K562 (cell line): ENCODE measurements around the gene CCL11. TPM values are rescaled to one million over a fixed set of nuclear protein-coding genes. Genes with fewer than 3 reads are reported as not detected.

ENCODE experiments used
- ATAC-seq: fragments of 200-7000 bp; cut with Tn5 transposase; 3 replicates; pipeline ENCODE4 v1.9.1; 2020; ENCODE audit warnings: moderate library complexity
- BruUV-seq: library from RNA; stranded (reverse); fragments of 400-500 nt; replicated peaks from 2 replicates; lab custom pipeline; 2021; lab: Mats Ljungman, UMichigan
- CTCF ChIA-PET: fragments of 300-600 bp; formaldehyde crosslinking; extraction: SDS; loops from one replicate; lab custom pipeline; 2021; ENCODE audit warnings: low intra/inter-chr PET ratio; lab: Yijun Ruan, JAX
- POLR2A ChIA-PET: fragments of 300-600, 350-650 bp; sonication (Branson Sonifier 250); formaldehyde crosslinking; extraction: SDS; loops from one replicate; lab custom pipeline; 2021; ENCODE audit warnings: antibody characterized with exemption, inconsistent platforms; lab: Yijun Ruan, JAX
- DNase-seq, 4 experiments: peaks; one replicate each; pipeline versions ENCODE4 v3.0.0 to v3.0.0-alpha.2; 2011 to 2018; ENCODE audit warnings: low spot score in 3 of 4, mixed read lengths in 3 of 4; ENCODE audit errors: extremely low read depth in 1 of 4
- FAIRE-seq: peaks from 2 replicates; lab custom pipeline; 2011; peaks lifted over from hg19 to GRCh38; lab: Jason Lieb, UNC
- H2AFZ ChIP-seq: 2 replicates; pipeline ENCODE4 v1.6.0; 2011; ENCODE audit warnings: low read depth, low read length, control low read depth, inconsistent platforms
- H3K27ac ChIP-seq: fragments of 200-600 bp; 3 replicates; pipeline ENCODE4 v1.8.0; 2011; ENCODE audit warnings: low read depth, mild to moderate bottlenecking, control low read depth, inconsistent platforms, low read length, moderate library complexity, mixed read lengths; ENCODE audit errors: extremely low read depth
- H3K27me3 ChIP-seq, 2 experiments: fragments of 300-600 bp in 1 of 2; 2 replicates in 1 of 2; 3 replicates in 1 of 2; pipeline versions ENCODE4 v1.6.0 to v1.8.0; 2011; ENCODE audit warnings: inconsistent platforms in 2 of 2, low read length in 2 of 2, mild to moderate bottlenecking in 1 of 2, mixed read lengths in 1 of 2, moderate library complexity in 1 of 2; ENCODE audit not compliant: control insufficient read depth in 2 of 2, insufficient read depth in 2 of 2
- H3K36me3 ChIP-seq: fragments of 300-600 bp; 3 replicates; pipeline ENCODE4 v1.8.0; 2011; ENCODE audit warnings: mild to moderate bottlenecking, low read length, inconsistent platforms; ENCODE audit not compliant: control insufficient read depth, insufficient read depth
- H3K4me1 ChIP-seq, 2 experiments: fragments of 200-600 bp in 1 of 2; replicated peaks in 1 of 2; 2 replicates in 1 of 2; 3 replicates in 1 of 2; pipeline versions ENCODE4 v1.5.1 to v1.8.0; 2011; ENCODE audit warnings: inconsistent platforms in 2 of 2, low read length in 2 of 2, mild to moderate bottlenecking in 1 of 2, mixed read lengths in 1 of 2, moderate library complexity in 1 of 2; ENCODE audit not compliant: control insufficient read depth in 2 of 2, insufficient read depth in 2 of 2
- H3K4me2 ChIP-seq: 2 replicates; pipeline ENCODE4 v1.6.1; 2011; ENCODE audit warnings: low read length, control low read depth, inconsistent platforms, mixed read lengths; ENCODE audit not compliant: insufficient read depth
- H3K4me3 ChIP-seq: fragments of 200-600 bp; sonication (generic), shearing (Covaris generic); 2 replicates; pipeline ENCODE4 v1.5.1; 2016; ENCODE audit warnings: control low read depth, inconsistent platforms
- H3K79me2 ChIP-seq: fragments of 200-600 bp; 3 replicates; pipeline ENCODE4 v1.8.0; 2011; ENCODE audit warnings: low read length, inconsistent platforms; ENCODE audit not compliant: control insufficient read depth, insufficient read depth
- H3K9ac ChIP-seq, 2 experiments: 2 replicates each; pipeline versions ENCODE4 v1.6.0 to v1.6.1; 2011; ENCODE audit warnings: low read depth in 2 of 2, low read length in 2 of 2, control low read depth in 1 of 2, inconsistent platforms in 1 of 2, mild to moderate bottlenecking in 1 of 2, mixed read lengths in 1 of 2; ENCODE audit not compliant: insufficient read depth in 1 of 2
- H3K9me1 ChIP-seq: one replicate; pipeline ENCODE4 v1.6.0; 2011; ENCODE audit warnings: inconsistent platforms, mild to moderate bottlenecking, low read length, moderate library complexity; ENCODE audit not compliant: control insufficient read depth, insufficient read depth
- H3K9me3 ChIP-seq: replicated peaks from 2 replicates; pipeline ENCODE4 v1.5.1; 2011; ENCODE audit warnings: low read depth, low read length, inconsistent platforms; ENCODE audit not compliant: control insufficient read depth, insufficient read depth
- H4K20me1 ChIP-seq: replicated peaks from 2 replicates; pipeline ENCODE4 v1.6.1; 2011; ENCODE audit warnings: low read length, inconsistent platforms, mixed read lengths; ENCODE audit not compliant: control insufficient read depth, insufficient read depth
- CBX3 ChIP-seq, 2 experiments: IDR thresholded peaks; 1 replicate in 1 of 2; 2 replicates in 1 of 2; pipeline ENCODE4 v1.6.1; 2012; ENCODE audit warnings: inconsistent platforms in 2 of 2, low read length in 2 of 2, borderline replicate concordance in 1 of 2, control low read depth in 1 of 2
- CREB5 ChIP-seq: fragments of 250-450 bp; sonication (Bioruptor Pico); IDR thresholded peaks from 2 replicates; pipeline ENCODE4 v1.5.0; 2020; ENCODE audit warnings: mild to moderate bottlenecking
- CTCFL ChIP-seq: IDR thresholded peaks from 2 replicates; pipeline ENCODE4 v1.6.1; 2011; ENCODE audit warnings: borderline replicate concordance, low read depth, mild to moderate bottlenecking, moderate library complexity, low read length; ENCODE audit not compliant: insufficient read depth, poor library complexity, severe bottlenecking
- EHMT2 ChIP-seq: fragments of 450-650 bp; IDR thresholded peaks from 2 replicates; pipeline ENCODE4 v1.6.1; 2018; ENCODE audit warnings: antibody characterized with exemption
- ELF1 ChIP-seq: fragments of 200-800 bp; sonication (Bioruptor generic); IDR thresholded peaks from 2 replicates; pipeline ENCODE4 v1.6.1; 2016; ENCODE audit warnings: missing genetic modification characterization, missing compliant biosample characterization
- HNRNPUL1 ChIP-seq: fragments of 200-400 bp; formaldehyde crosslinking; IDR thresholded peaks from 2 replicates; pipeline ENCODE4 v1.6.1; 2017; ENCODE audit warnings: low read length
- ILF3 ChIP-seq: fragments of 450-650 bp; IDR thresholded peaks from 2 replicates; pipeline ENCODE4 v1.6.1; 2018; ENCODE audit warnings: antibody characterized with exemption, mild to moderate bottlenecking, moderate library complexity, borderline replicate concordance
- JUNB ChIP-seq: fragments of 450-650 bp; formaldehyde crosslinking; conservative IDR thresholded peaks from 2 replicates; pipeline ENCODE4 v1.4.0; 2020; ENCODE audit warnings: mild to moderate bottlenecking
- MAFG ChIP-seq: fragments of 450-650 bp; conservative IDR thresholded peaks from 2 replicates; pipeline ENCODE4 v1.6.1; 2016; ENCODE audit warnings: missing genetic modification characterization, missing compliant biosample characterization
- PURB ChIP-seq: sonication (generic); formaldehyde crosslinking; IDR thresholded peaks from 2 replicates; pipeline ENCODE4 v1.9.0; 2021; ENCODE audit warnings: low read depth, mild to moderate bottlenecking, missing genetic modification reagents
- RBM39 ChIP-seq: fragments of 200-400 bp; formaldehyde crosslinking; optimal IDR thresholded peaks from 2 replicates; pipeline ENCODE3; 2018; ENCODE audit warnings: low read depth, low read length
- RFX5 ChIP-seq: IDR thresholded peaks from 2 replicates; pipeline ENCODE4 v1.6.1; 2011; ENCODE audit warnings: low read depth, mild to moderate bottlenecking, improper control_type of control experiment, low read length
- TEAD1 ChIP-seq, 2 experiments: fragments of 450-650 bp in 1 of 2; sonication (generic) in 1 of 2; formaldehyde crosslinking; IDR thresholded peaks; 2 replicates each; pipeline versions ENCODE4 v1.4.0 to v1.8.0; 2020 to 2022; ENCODE audit warnings: mild to moderate bottlenecking in 2 of 2, missing genetic modification reagents in 1 of 2
- WGBS: fragments of 100-300 bp; shearing (Covaris generic); methylation state at CpG from one replicate; pipeline ENCODE4 v1.1.6; 2016; ENCODE audit warnings: low coverage, mixed read lengths; ENCODE audit not compliant: insufficient coverage; ENCODE audit errors: missing lambda C conversion rate; 5-methylcytosine and 5-hydroxymethylcytosine counted together
- in situ Hi-C: fragments of 300-500 bp; cut with MboI; formaldehyde crosslinking; loops from 4 replicates; pipeline ENCODE4 v1.15.0; 2018; ENCODE audit warnings: inconsistent platforms, mixed read lengths
- intact Hi-C: fragments of 100-400 bp; cut with micrococcal nuclease; formaldehyde crosslinking; loops from 2 replicates; pipeline ENCODE4 v1.14.2; 2022
- polyA plus RNA-seq, 8 experiments: library from polyadenylated mRNA; depleted of rRNA in 4 of 8; stranded (reverse) in 5 of 8; unstranded in 3 of 8; fragments of >200 nt; fragmentation: Nextera tagmentation in 2 of 8; fragmentation: Illumina TruSeq in 1 of 8; extraction: Ambion mirVana in 2 of 8; extraction: Trizol in 1 of 8; gene quantifications; 2 replicates each; pipeline versions ENCODE4 v1.2.1 to v1.2.3, GENCODE V29; 2011 to 2014; ENCODE audit warnings: inconsistent platforms in 1 of 8, missing spikeins in 1 of 8
- total RNA-seq, 7 experiments: library from RNA; depleted of rRNA in 6 of 7; stranded (reverse); fragments of >200 nt in 6 of 7; fragmentation: Illumina TruSeq in 2 of 7; extraction: Trizol in 2 of 7; gene quantifications; 2 replicates each; pipeline versions ENCODE4 v1.2.1 to v1.2.3, GENCODE V29; 2011 to 2021; ENCODE audit warnings: low replicate concordance in 1 of 7

CCL11 gene
- total and polyA plus RNA-seq, 9 of the 15 experiments (the other 6 are each of a cell fraction or from before 2014, with no cell fraction given), result not detected

- ATAC-seq (no peak), FAIRE-seq (no peak), DNase-seq (no peak)
- H3K4me1 ChIP-seq, result peaks cover 7 to 16% of the 10 kb centered on the region in 2 experiments; a peak in 4 of 5 replicates
- H4K20me1 ChIP-seq, result peaks cover 2% of the 10 kb centered on the region; the same call in 1 of the 2 replicates
- H3K27me3 ChIP-seq, result peaks cover 0 to 3% of the 10 kb centered on the region in 2 experiments; a peak in 3 of 5 replicates
- H2AFZ ChIP-seq, result no peak overlapping the region
- BruUV-seq, result no TSS peak
- CTCF ChIA-PET, result no interaction called here
- H3K4me2 ChIP-seq, result no peak overlapping the region
- no peak overlapping the region for H3K4me3 ChIP-seq
- no peaks in the 10 kb centered on the region for H3K9me1 ChIP-seq
- H3K79me2 ChIP-seq, result no peaks in the 10 kb centered on the region
- 3% methylated on average over 3 of the region's 3 CpGs for WGBS
- no peaks in the 10 kb centered on the region for H3K36me3 ChIP-seq
- H3K9ac ChIP-seq, result no peak overlapping the region
- in situ Hi-C loops, result no loop called here
- no peaks in the 10 kb centered on the region for H3K9me3 ChIP-seq
- POLR2A ChIA-PET, result no interaction called here
- intact Hi-C loops, result no loop called here
- no peak overlapping the region for H3K27ac ChIP-seq
- TF ChIP-seq PURB (no peak), ELF1 (tag) (no peak), ILF3 (no peak), RFX5 (no peak), TEAD1 (CRISPR knock-in tag; IDR thresholded peaks at IDR 0.05) (no peak), RBM39 (no peak), CREB5 (CRISPR knock-in tag) (no peak), CTCFL (no peak), MAFG (no peak), JUNB (CRISPR knock-in tag) (no peak), EHMT2 (no peak), CBX3 (IDR thresholded peaks at IDR 0.05; ENCODE audit: borderline replicate concordance in 1 of 2, low read length in 2 of 2) (no peak), HNRNPUL1 (no peak)
These were observed 34.4 kb upstream of the CCL11 start for GRCh38 chr17:34251186-34251585.
